HG03354 (cell line): ENCODE results near the gene PAX8.
A peak's percentile ranks its signal among the peaks of the same experiment; 100 is the strongest.

Source experiments
- ATAC-seq: cut with Tn5 transposase; IDR thresholded peaks from one replicate; pipeline ENCODE4 v1.9.1; 2021; ENCODE audit warnings: mild to moderate bottlenecking; ENCODE audit not compliant: unreplicated experiment, poor library complexity, severe bottlenecking

Gene PAX8

DNA sequence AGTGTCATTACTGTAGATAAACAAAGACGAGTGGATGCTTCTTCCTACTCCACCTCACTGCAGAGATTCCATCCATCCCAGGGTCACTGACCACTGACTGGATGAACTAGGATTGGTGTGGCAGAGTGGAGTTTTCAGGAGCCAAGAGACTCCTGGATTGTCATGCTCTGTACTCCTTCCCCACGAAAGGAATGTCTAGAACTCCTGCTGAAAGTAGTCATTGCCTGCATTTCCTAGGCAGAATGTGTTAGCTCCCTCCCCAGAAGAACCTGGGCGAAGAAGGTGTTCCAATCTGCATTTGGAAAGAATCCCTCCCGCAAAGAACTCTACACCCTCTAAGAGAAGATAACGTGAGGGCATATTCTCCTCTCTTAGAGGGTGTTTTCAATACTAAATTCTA lies 6.2 kb downstream of the PAX8 start:
- ATAC-seq: no peak

DNA sequence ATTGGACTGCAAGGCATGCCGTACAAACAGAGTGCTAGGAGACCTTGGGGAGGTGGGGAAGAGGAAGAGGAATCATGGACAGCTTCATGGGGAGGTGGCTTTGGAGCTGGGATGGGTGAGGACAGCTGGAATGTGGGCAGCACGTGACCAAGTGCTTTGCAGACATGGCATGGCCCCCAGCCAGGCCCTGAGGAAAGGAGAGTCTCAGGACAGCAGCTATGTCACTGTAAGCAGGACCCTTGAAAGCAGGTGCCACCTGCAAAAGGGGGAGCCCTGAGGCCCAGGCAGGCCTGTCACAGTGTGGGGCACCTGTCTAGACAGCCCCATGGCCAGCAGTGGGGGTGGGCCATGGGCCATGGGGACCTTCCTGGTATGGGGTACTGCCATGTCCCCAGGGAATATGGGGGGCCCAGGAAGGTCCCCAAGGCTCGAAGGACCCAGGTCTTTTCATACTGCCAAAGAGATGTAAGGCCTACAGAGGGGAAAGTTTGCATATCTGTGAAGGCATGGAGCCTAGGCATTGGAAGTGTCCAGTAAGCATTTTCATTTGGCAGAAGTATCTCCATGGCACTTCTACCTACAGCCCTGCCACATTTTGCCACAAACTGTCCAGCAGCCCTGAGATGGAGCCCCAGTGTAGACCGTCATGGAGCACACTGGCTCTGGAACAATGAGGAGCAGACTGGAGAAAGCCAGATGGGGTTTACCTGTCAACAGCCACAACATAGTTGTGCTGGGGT lies 9.9 kb downstream of the PAX8 start:
- ATAC-seq: no peak

DNA sequence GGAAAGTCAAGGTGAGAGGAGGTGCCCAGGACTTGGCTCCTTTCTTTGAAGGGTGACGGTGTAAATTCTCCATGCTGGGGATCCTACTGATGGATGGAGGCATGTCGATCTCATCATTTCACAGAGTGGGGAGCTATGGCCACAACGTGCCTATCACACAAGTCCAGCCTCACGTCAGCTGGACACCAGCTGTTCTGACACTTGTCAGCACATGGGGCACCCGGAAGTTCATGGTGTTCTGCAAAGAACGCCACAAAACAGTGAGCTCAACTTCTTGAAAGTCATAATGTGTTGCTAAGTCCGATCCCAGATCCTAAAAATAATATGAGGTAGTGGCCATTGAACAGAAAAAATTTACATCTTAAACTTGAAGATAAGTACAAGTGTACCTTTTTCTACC lies 12.3 kb downstream of the PAX8 start:
- ATAC-seq: no peak

DNA sequence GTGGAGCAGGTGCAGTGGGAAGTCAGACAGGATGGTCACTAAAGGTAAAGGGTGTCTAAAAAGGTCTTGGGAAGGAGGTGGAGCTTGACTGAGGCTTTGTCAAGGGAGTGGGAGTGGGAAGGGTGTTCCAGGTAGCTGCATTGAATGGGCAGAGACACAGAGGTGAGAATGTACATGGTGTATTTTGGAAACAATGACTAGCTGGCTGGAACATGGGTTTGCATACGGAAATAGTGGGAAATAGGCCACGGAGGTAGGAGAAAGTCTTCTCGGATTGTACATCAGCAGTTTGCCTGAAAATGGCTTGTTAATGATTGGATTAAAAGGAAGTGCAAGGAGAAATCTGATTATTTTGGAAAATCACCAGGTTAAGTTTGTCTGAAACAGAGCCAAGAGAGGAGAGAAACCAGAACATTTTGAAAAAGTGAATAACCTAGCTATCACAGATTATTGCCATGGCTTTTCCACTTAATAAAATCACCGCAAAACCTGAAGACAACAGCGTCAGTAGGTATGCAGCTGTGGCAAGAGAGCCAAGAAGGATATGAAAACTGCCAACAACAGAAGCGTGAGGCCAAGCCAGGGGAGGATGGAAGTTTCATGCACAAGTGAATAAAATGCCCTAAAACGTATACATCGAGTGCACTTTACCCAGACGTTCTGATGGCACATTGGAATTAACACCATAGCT lies 13.9 kb downstream of the PAX8 start:
- no peak for ATAC-seq

DNA sequence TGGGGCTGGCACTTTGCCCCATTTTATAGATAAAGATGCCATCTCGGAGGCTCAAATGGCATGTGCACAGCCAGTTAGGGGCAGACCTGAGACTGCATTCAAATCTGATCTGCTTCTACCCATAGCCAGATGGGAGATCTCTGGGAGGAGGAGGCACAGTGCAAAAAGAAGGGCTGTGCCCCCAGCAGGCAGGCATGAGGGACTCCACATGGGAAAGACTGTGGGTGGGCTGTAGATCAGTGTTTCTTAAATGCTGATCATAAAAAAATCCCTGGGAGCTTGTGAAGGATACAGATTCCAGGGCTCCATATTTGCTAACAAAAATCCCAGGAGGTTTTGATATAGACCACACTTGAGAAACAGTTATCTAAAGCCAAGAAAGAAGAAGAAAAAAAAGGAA lies 15.2 kb downstream of the PAX8 start:
- ATAC-seq: no peak

DNA sequence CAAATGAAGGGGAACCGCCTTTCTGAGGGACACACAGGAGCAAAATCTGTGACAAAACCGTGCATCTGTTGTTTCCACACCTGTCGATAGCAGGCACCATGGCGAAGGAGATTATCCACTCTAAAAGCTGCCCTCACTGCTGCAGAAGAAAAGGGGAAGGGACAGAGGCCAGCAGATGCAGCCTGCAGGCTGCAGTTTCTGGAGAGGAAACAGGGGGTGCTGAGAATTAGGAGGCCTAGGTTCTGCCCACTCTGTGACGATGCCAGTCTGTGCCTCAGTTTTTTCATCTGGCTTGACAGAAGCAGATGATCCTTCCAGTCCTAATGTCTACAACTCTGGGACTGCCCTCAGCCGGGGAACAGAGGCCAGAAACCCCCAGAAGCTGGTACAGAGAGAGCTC lies 17.7 kb downstream of the PAX8 start:
- ATAC-seq: no peak

DNA sequence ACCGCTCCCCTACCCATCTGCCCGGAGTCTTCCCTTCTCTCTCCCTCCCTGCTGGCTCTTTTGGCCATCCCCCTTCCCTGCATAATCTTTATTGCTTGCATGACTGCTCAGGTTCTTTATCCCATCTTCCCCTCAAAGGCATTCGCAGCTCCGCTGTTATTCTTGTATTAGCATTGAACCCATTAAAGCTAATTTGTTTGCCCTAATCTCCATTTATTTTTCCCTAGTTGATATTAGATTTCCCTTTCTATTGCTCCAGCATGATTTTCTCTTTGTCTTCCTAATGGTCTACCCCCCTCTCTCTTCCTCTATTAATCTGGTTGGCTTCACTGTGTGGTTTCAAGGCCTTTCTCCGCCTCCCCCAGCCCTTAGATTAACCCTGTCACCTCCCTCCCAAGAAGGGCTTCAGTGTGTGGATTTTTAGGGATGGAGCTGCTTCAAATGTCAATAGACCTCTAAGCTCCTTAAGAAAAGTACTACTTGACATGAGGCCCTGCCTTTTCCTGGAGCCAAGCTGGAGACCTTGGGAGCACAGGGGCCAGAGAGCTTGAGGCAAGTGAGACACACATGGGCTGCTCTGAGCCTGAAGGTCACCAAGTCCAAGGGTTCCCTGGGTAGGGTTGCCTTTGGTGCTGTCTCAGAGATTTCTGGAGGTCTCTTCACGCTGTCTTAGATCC lies 20.1 kb downstream of the PAX8 start:
- no peak for ATAC-seq

DNA sequence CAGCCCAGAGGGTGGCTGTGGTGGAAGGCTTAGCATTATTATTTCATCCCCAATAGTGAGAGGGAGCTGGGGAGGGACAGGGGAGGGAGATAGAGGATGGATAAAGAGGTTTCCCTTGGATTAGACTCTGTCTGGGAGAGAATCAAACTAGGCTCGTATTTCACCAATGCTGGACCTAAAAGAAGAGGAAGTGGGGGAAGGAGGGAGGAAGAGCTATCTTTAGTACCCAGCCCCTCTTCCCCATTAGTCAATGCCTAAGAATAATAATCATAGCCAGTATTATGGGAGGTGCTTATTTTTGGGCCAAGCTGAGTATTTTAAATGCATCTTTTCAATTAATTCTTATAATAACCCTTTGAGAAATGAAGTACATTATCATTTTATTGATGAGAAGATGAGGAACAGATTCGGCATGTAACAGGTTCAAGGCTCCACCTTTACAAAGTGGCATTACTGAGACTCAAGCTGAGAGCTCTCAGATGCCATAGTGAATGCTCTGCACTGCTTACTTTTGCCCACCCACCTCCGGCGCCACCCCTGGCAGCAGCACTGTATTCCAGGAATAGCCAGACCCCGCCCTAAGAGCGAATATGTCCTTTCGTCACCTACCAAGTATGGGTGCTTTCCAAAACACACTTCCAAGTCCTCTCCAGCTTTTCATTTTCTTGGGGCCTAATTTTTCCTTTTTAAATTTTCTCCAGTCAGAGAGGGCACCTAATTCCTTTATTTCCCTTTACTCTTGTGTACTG lies 21.0 kb downstream of the PAX8 start:
- no peak for ATAC-seq

DNA sequence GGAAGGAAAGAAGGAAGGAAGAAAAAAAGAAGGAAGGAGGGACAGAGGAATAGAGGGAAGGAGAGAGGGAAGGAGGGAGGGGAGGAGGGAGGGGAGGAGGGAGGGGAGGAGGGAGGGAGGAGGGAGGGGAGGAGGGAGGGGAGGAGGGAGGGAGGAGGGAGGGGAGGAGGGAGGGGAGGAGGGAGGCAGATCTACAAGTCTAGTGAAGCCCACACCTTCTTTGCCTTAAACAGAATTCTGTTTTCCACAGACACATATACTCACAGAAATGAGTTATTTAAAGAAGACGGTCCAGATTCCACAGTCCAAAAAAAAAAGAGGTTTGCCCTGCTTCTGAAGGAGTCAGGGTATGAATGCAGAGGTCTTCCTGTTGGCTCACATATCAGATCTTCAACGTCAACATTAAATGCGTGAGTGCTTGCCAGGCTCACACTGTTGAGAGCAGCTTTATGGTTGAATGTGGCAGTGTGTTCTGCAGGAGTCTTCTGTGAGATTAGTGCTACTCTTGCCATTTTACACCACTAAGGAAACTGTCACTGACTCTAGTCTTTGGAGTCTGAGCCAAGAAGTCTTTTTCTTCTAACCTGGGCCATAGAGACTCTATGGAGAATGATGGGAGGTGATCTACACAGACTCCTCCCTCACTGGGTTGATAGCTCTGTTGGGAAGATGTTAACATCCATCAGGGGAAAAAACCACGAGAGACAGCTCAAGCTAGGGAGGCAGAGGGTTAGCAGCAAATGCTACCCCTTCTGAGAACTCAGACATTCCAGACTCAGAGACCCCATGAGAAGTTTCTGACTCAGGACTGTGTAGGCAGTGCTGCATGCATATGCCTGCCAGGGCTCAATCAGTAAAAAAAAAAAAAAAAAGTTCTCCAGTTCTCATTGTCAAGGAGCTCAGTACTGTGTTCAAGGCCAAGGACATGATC lies 23.3 kb downstream of the PAX8 start:
- ATAC-seq: no peak

DNA sequence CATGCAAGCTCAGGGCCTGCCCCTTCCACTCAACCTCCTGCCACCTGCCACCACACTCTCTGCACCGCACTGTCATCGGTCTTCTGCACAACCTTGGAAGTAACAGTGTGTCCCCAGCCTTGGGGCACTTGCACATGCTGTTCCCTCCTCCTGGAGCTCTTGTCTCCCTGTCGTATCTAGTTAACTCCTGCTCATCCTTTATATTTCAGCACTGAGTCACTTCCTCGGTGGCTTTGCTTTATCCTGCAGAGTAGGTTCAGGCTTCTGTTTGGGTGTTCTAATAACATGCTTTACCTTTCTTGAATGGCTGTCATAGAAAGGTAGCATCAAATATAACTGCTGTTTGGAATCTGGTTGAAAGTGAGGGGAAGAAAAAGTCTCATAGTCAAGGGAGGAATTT lies 25.3 kb downstream of the PAX8 start:
- no peak for ATAC-seq

DNA sequence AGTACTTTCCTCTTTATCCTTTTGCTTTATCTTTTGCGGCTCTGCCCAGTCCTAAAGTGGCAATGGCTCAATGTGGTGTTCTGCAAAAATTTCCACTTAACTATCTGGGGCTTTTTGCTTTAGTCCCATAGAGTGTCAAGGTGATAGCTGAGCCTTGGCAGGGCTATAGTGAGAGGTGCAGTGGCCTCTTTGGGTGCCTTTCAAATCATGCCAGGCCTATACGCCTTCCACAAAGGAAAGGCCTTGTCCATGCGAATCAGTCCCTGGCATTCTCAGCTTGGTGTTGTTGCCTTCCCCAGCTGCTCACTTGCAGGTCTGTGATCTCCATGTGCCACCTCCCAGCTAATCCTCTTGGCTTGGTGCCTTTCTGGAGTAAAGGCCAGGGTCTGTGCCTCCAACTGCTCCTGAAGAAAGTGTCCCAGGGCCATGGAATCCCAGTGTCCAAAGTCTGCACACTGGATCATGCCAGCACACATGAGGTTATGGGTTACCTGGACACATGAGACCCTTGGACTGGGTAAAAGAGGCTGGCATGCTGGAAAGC lies 26.6 kb downstream of the PAX8 start:
- no peak for ATAC-seq

DNA sequence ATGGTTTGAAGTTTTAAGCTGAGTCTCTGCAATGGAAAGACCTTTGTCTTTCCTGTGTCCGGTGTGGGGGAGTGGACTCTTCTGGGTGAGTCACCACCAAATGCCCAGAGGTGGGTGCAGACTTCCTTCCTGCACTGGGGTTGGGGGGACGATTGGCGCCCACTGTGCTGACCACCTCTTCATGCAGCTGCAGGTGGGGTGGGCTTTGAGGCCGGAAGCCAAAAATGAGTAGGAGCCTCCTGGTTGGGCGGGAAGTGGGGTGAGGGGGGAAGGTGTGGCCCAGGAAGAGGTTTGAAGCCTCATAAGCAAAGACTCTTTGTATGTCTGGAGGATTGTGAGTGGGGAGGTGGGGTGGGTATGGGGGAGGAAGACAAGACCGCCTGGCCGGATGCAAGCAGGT lies 27.6 kb downstream of the PAX8 start:
- no peak for ATAC-seq

DNA sequence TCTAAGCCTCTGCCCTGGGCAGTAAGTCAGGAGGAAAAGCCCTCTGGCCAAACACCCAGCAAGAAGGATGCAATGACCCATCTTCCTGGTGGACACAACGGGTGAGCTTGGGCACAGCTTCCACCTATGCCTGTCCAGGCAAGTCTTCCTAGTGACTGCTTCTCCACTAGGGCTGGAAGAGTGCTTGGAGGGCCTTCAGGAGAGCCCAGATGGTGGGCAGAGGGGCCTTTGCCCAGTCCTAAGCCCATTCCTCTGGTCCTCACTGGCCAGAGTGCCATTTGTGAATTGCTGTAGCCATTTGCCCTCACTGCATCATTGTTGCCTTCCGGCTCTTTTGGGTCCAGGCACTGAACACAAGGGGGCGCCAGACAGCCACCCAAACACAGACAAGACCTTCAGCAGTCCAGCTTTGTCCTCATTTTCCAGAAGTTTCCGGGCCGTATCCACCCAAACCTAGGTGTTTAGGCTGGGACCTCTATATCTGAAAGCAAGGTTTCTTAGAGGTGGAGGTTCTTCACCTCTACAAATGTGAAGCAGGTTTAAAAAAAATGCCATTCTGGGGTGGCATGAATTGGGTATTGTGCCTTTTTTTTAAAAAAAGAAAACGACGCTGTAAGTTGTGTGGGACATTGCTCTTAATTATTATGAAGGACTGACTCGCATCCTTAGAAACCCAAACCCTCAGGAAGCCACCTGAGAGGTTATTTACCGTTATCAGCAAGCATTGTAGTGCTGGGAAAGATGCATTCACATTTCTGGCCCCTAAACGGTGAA lies 29.5 kb downstream of the PAX8 start:
- peak; percentile 77 for ATAC-seq

DNA sequence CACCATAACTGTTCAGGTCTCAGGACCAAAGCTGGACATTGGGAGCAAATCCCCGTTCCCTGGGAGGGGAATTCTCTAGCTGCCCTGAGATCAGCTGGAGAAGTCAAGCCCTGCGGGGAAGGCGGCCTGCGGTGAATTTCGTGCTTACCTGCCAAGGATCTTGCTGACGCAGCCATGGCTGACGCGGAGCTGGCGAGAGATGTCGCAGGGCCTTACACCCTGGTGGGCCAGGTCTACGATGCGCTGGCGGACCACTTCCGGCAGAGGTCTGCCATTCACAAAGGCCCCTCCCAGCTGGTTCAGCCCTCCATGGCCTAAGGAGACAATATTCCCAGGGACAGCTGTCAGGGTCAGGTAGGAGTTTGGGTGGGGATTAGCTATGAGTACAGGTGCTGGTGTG lies 32.1 kb downstream of the PAX8 start:
- ATAC-seq: no peak

DNA sequence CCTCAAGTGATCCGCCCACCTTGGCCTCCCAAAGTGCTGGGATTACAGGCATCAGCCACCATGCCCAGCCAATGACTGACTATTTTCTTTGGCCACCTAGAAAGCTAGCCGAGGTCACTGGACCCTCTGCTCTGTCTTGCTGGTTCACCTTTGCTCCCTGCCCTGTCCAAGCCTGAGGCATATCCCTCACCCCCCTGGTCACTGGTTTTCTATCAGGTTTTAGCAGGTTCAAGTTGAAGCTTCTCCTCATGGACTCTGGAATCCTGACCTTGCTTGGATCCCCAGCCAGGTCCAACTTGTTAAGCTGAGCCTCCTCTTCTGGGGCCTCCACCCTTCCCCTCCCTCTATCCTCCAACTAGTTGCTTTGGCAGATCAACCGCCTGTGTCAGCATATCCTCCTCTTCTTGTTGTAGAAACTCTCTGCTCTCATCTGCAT lies 33.4 kb downstream of the PAX8 start:
- no peak for ATAC-seq

DNA sequence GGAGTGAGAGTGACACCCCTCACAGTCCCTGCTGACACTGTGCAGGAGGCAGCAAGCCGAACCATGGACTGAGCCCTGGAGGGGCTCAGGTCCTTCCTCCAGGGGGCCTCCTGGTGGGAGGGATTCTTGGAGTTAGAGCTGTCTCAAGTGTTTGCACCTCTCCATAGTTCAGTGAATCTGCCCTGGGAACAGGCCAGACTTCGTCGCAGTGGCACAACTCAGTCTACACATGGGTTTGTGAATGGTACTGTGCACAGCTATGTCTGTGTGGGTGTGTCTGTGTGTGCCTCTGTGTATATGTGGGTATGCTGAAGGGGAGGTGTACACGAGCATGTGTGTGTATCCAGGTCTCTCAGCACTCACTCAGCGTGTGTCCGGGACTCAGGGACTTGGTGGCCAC lies 36.4 kb downstream of the PAX8 start:
- no peak for ATAC-seq

DNA sequence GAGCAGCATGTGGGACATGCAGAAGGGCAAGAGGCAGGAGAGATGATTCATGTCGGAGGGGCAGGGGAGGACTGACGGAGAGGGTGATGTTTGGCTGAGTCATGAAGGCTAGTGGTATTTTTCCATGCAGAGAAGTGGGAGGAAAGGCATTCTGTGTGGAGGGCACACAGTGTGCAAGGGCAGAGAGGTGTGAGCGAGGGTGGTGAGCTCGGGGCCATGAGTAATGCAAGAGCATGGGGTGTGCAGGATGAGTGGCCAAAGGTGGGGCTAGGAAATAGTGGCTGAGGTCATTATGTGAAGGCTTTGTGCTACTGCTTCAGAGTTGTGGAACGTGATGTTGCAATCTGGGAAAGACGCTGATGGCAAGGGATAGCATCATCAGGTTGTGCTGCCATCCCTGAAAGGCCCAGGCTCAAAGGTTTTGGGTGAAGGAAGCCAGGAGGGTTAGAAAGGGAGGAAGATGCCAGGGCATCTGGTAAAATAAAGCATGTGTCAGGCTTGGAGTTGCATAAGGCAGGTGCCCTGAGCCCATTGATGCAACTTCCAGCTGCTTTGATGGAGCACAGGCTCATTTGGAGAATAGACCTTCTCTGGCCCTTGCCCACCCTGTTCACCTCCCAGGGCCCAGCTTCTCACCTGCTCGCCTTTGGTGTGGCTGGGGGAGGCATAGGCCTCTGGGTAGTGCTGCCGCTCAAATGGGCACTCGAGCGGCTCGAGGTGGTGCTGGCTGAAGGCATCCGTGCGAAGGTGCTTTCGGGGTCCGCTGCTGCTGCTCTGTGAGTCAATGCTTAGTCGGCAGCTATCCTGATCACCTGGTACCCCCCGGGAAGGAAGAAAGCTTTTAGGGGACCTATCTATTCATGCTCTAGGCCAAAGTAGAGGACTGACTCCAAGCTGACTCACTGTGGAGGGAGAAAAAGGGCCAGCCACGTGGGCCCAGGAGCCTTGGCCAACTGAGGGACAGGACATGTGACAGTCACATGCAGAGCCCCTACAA lies 37.5 kb downstream of the PAX8 start:
- ATAC-seq: no peak
